Measurements from ENCODE around the gene PLPP1.
"Not testable (repeated sequence)": the region's sequence is repeated elsewhere in the genome, so short reads cannot be mapped to it uniquely, and the experiment has no call there.

PLPP1 gene

GRCh38 chr5:55503917-55504316, 30.8 kb downstream of the PLPP1 start:
- DNase-seq (ENCODE audit: low spot score): not testable (repeated sequence)

GRCh38 chr5:55502759-55503158, 32.0 kb downstream of the PLPP1 start:
- no peak for DNase-seq (ENCODE audit: low spot score)

- no peak for DNase-seq (ENCODE audit: low spot score)
Observed at GRCh38 chr5:55498457-55498856, 36.3 kb downstream of the PLPP1 start.

- no peak for DNase-seq (ENCODE audit: low spot score)
Observed at GRCh38 chr5:55497712-55498111, 37.1 kb downstream of the PLPP1 start.

GRCh38 chr5:55495216-55495615, 39.5 kb downstream of the PLPP1 start:
- peak; percentile 58 for DNase-seq (ENCODE audit: low spot score)

- DNase-seq (ENCODE audit: low spot score): no peak
Observed at GRCh38 chr5:55492449-55492848, 42.3 kb downstream of the PLPP1 start.

GRCh38 chr5:55485073-55485472, 49.7 kb downstream of the PLPP1 start:
- no peak for DNase-seq (ENCODE audit: low spot score)

- no peak for DNase-seq (ENCODE audit: low spot score)
Observed at GRCh38 chr5:55484531-55484930, 50.2 kb downstream of the PLPP1 start.

GRCh38 chr5:55483885-55484284, 50.9 kb downstream of the PLPP1 start:
- no peak for DNase-seq (ENCODE audit: low spot score)

GRCh38 chr5:55481293-55481855, 53.4 kb downstream of the PLPP1 start:
- DNase-seq (ENCODE audit: low spot score): no peak

GRCh38 chr5:55480781-55481180, 54.0 kb downstream of the PLPP1 start:
- no peak for DNase-seq (ENCODE audit: low spot score)

GRCh38 chr5:55472642-55473041, 62.1 kb downstream of the PLPP1 start:
- DNase-seq (ENCODE audit: low spot score): no peak

- no peak for DNase-seq (ENCODE audit: low spot score)
Observed at GRCh38 chr5:55471468-55471867, 63.3 kb downstream of the PLPP1 start.

GRCh38 chr5:55470282-55470681, 64.5 kb downstream of the PLPP1 start:
- no peak for DNase-seq (ENCODE audit: low spot score)

GRCh38 chr5:55469839-55470238, 64.9 kb downstream of the PLPP1 start:
- DNase-seq (ENCODE audit: low spot score): no peak

GRCh38 chr5:55467862-55468551, 66.8 kb downstream of the PLPP1 start:
- DNase-seq (ENCODE audit: low spot score): no peak

- DNase-seq (ENCODE audit: low spot score): no peak
Observed at GRCh38 chr5:55463613-55464012, 71.2 kb downstream of the PLPP1 start.

- DNase-seq (ENCODE audit: low spot score): no peak
Observed at GRCh38 chr5:55459572-55459971, 75.2 kb downstream of the PLPP1 start.

- no peak for DNase-seq (ENCODE audit: low spot score)
Observed at GRCh38 chr5:55456216-55456895, 78.4 kb downstream of the PLPP1 start.

- DNase-seq (ENCODE audit: low spot score): no peak
Observed at GRCh38 chr5:55454282-55454681, 80.5 kb downstream of the PLPP1 start.

GRCh38 chr5:55453211-55453610, 81.6 kb downstream of the PLPP1 start:
- no peak for DNase-seq (ENCODE audit: low spot score)

- DNase-seq (ENCODE audit: low spot score): no peak
Observed at GRCh38 chr5:55451976-55452375, 82.8 kb downstream of the PLPP1 start.

GRCh38 chr5:55450050-55450765, 84.6 kb downstream of the PLPP1 start:
- no peak for DNase-seq (ENCODE audit: low spot score)
